Kidney epithelial cell (primary cell): ENCODE measurements around the gene ABCC3. TPM values are rescaled to one million over a fixed set of nuclear protein-coding genes. Genes with fewer than 3 reads are reported as not detected.

ENCODE experiments used
- DNase-seq: peaks from one replicate; pipeline ENCODE4 v3.0.0-alpha.2; 2010; ENCODE audit warnings: low read depth
- H3K27me3 ChIP-seq: 2 replicates; pipeline ENCODE4 v1.6.0; 2011; ENCODE audit warnings: low read length; ENCODE audit not compliant: control insufficient read depth, insufficient read depth
- H3K36me3 ChIP-seq: 2 replicates; pipeline ENCODE4 v1.5.1; 2011; ENCODE audit warnings: low read length; ENCODE audit not compliant: control insufficient read depth, insufficient read depth
- H3K4me3 ChIP-seq: 2 replicates; pipeline ENCODE4 v1.5.1; 2011; ENCODE audit warnings: low read depth, mild to moderate bottlenecking, control low read depth, low read length
- total RNA-seq: library from RNA; depleted of rRNA; stranded (reverse); fragments of >200 nt; gene quantifications from 2 replicates; pipeline ENCODE4 v1.2.3, GENCODE V29; 2015
- TF ChIP-seq, protein P1 (sequence below): IDR thresholded peaks from 2 replicates; pipeline ENCODE4 v1.5.1; 2011; ENCODE audit warnings: mild to moderate bottlenecking, moderate library complexity, low read length, control low read depth, inconsistent platforms; ENCODE audit not compliant: insufficient read depth, poor library complexity, severe bottlenecking

ABCC3 gene
- total RNA-seq, 1 donor from 2014 or later = 1.3 TPM

- no peak for DNase-seq
- Histone ChIP-seq H3K4me3 (no peak overlapping the region), H3K36me3 (no peaks in the 10 kb centered on the region), H3K27me3 (no peaks in the 10 kb centered on the region)
- TF ChIP-seq, protein P1, sequence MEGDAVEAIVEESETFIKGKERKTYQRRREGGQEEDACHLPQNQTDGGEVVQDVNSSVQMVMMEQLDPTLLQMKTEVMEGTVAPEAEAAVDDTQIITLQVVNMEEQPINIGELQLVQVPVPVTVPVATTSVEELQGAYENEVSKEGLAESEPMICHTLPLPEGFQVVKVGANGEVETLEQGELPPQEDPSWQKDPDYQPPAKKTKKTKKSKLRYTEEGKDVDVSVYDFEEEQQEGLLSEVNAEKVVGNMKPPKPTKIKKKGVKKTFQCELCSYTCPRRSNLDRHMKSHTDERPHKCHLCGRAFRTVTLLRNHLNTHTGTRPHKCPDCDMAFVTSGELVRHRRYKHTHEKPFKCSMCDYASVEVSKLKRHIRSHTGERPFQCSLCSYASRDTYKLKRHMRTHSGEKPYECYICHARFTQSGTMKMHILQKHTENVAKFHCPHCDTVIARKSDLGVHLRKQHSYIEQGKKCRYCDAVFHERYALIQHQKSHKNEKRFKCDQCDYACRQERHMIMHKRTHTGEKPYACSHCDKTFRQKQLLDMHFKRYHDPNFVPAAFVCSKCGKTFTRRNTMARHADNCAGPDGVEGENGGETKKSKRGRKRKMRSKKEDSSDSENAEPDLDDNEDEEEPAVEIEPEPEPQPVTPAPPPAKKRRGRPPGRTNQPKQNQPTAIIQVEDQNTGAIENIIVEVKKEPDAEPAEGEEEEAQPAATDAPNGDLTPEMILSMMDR = no peak
These were observed 6.7 kb upstream of the ABCC3 start for GRCh38 chr17:50627782-50628601.

- Histone ChIP-seq H3K4me3 (no peak overlapping the region), H3K36me3 (no peaks in the 10 kb centered on the region), H3K27me3 (no peaks in the 10 kb centered on the region)
- no peak for DNase-seq
- TF ChIP-seq, protein P1 = no peak
These were observed 4.8 kb upstream of the ABCC3 start for GRCh38 chr17:50629902-50630301.

DNA sequence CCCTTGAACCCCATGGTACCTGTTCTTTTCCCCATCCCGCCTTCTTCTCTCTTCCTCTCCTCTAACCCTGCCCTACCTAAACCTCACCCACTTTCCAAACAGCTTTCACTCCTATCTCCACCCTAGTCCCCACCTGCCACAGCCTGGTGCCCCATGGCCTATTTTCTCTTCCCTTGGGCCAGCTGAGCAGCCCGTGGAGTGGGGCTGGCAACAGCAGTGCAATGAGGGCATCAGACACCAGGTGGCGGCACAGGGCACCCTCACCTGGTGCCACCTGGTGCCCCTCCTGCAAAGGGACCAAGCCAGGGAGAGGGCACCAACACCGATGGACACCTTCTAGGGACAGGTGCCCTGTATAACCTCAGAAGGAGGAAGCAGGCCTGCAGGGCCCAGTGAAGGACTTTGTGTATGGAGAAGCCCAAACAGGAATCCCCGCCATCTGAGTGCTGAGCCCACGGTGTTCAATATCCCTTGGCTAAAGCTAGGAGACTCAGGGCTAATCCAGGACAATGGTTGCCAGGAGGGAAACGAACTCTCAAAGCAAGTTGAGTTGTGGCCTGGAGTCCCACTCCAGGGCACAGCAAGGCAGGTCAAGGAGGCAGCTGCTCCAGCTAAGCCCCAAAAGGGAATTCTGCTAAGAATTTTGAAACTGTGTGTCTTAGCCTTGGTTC lies 4.0 kb upstream of the ABCC3 start:
- Histone ChIP-seq H3K36me3 (no peaks in the 10 kb centered on the region), H3K27me3 (no peaks in the 10 kb centered on the region), H3K4me3 (no peak overlapping the region)
- DNase-seq = no peak
- TF ChIP-seq, protein P1 = peak; percentile 92

GRCh38 chr17:50631195-50631907 lies 3.3 kb upstream of the ABCC3 start:
- no peaks in the 10 kb centered on the region for H3K36me3 ChIP-seq
- no peak overlapping the region for H3K4me3 ChIP-seq
- no peaks in the 10 kb centered on the region for H3K27me3 ChIP-seq
- TF ChIP-seq, protein P1 = no peak
- no peak for DNase-seq

DNA sequence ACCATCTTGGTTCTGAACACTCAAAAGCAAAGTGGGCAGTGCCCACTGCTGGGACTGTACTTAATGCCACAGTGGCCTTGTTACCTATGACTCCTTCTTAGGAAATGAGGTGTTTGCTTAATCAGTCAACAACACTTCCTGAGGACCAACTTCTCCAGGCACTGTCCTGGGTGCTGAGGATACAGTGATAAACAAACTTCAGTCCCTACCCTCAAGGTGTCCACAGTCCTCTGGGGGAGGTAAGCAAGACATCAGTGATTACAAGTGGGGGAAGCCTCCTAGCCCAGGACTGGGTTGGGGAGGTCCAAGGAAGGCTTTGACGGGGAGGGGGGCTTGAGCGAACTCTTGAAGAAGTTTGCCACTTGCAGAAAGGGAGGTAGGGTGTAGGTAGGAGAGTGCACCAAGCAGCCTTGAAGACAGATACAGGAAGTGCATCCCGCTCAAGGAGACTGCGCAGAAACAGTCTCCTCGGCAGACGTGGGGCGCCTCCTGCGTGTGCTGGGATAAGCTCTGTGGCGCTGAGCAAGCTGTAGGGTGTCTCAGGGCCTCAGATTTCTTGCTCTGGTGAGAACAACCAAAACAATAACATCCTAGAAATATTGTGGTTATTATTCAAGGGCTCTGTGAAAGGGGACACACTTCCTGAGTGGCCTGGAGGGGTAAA lies 2.6 kb upstream of the ABCC3 start:
- TF ChIP-seq, protein P1 = no peak
- no peaks in the 10 kb centered on the region for H3K36me3 ChIP-seq
- no peak for DNase-seq
- no peak overlapping the region for H3K4me3 ChIP-seq
- no peaks in the 10 kb centered on the region for H3K27me3 ChIP-seq
